Neural progenitor cell (in vitro differentiated cells): ENCODE data around the gene SLC35A2.

Experiments used
- CTCF ChIP-seq: fragments of 200-600 bp; sonication (generic); IDR thresholded peaks from 2 replicates; pipeline ENCODE4 v1.5.1; 2017; ENCODE audit warnings: antibody characterized with exemption, mild to moderate bottlenecking
- EZH2 ChIP-seq: fragments of 200-600 bp; sonication (generic); IDR thresholded peaks from 2 replicates; pipeline ENCODE4 v1.6.1; 2017; ENCODE audit warnings: antibody characterized with exemption, mild to moderate bottlenecking, moderate library complexity
- EZH2phosphoT487 ChIP-seq: fragments of 200-600 bp; sonication (generic); IDR thresholded peaks from 2 replicates; pipeline ENCODE4 v1.6.1; 2017; ENCODE audit warnings: antibody characterized with exemption

GRCh38 chrX:48936429-48937053 lies 25.1 kb upstream of the SLC35A2 start:
- no peak for TF ChIP-seq CTCF
- no peak for TF ChIP-seq EZH2
- TF ChIP-seq EZH2phosphoT487: no peak
